Measurements from ENCODE around the gene CBLN3. TPM values are rescaled to one million over a fixed set of nuclear protein-coding genes. Genes with fewer than 3 reads are reported as not detected.

CBLN3 gene
- total and polyA plus RNA-seq, 9 of the 15 experiments (the other 6 are each of a cell fraction or from before 2014, with no cell fraction given): 0.05 to 0.59 (median 0.26) TPM; not detected in 1

DNA sequence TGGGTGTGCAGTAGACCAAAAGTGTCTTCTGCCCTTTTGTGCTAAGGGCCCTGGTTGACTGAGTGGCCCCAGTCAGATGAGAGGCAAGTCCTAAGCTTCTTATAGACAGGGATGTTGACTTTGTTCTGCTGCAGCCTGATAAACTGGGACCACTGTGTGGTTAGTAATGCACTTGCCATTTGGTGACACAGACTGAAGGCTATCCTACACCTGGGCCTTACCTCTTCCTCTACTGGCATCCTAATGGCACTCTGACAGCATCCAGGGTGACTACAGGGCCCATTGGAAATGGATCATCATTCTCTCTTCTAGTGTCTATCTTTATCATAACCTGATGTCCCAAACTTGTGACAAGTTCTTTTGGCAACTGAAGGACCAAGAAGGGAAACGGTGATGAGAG, 9.8 kb upstream of the CBLN3 start:
- peaks cover 23% of the 10 kb centered on the region for H3K79me2 ChIP-seq (ENCODE audit: control insufficient read depth, insufficient read depth, low read length)
- in situ Hi-C loops (cut with MboI): loop anchor here (10.0 kb wide), 2 partner anchors 194 to 384 kb away; partner anchors contain the start of genes CARMIL3 and TINF2
- POLR2A ChIA-PET: interaction anchor here (3.6 kb wide), 1 partner anchor 9 kb away, joined by 43 read pairs; the partner anchor contains the start of genes CBLN3 and KHNYN
- DNase-seq (ENCODE audit: extremely low read depth in 1 of 4, low spot score in 3 of 4) (no peak), FAIRE-seq (no peak), ATAC-seq (no peak)
- no TSS peak for BruUV-seq (replicated peaks)
- H2AFZ ChIP-seq (ENCODE audit: low read depth, low read length): no peak overlapping the region
- intact Hi-C loops (cut with micrococcal nuclease): no loop called here
- H3K27ac ChIP-seq (ENCODE audit: extremely low read depth, low read depth, low read length): no peak overlapping the region
- no peaks in the 10 kb centered on the region for H3K27me3 ChIP-seq (ENCODE audit: control insufficient read depth in 2 of 2, insufficient read depth in 2 of 2, low read length in 2 of 2)
- WGBS (ENCODE audit: insufficient coverage, low coverage, missing lambda C conversion rate): 80% methylated on average over 1 of the region's 1 CpG
- H3K4me3 ChIP-seq: no peak overlapping the region
- no peaks in the 10 kb centered on the region for H3K9me3 ChIP-seq (replicated peaks; ENCODE audit: control insufficient read depth, insufficient read depth, low read depth, low read length)
- CTCF ChIA-PET (ENCODE audit: low intra/inter-chr PET ratio): interaction anchor here (0.5 kb wide), 1 partner anchor 106 kb away, joined by 3 read pairs; no protein-coding TSS in a partner anchor
- no peaks in the 10 kb centered on the region for H4K20me1 ChIP-seq (replicated peaks; ENCODE audit: control insufficient read depth, insufficient read depth, low read length)
- no peak overlapping the region for H3K4me2 ChIP-seq (ENCODE audit: insufficient read depth, low read length)
- H3K36me3 ChIP-seq (ENCODE audit: control insufficient read depth, insufficient read depth, low read length): peaks cover 53% of the 10 kb centered on the region
- no peaks in the 10 kb centered on the region for H3K9me1 ChIP-seq (ENCODE audit: control insufficient read depth, insufficient read depth, low read length)
- peaks cover 0 to 10% of the 10 kb centered on the region in 2 experiments; a peak in 2 of 5 replicates for H3K4me1 ChIP-seq (replicated peaks in 1 of 2; ENCODE audit: control insufficient read depth in 2 of 2, insufficient read depth in 2 of 2, low read length in 2 of 2)
- TF ChIP-seq POLR2AphosphoS5 (IDR thresholded peaks at IDR 0.05; ENCODE audit: control insufficient read depth, insufficient read depth, low read depth, low read length): peak; percentile 5; the same call in 1 of the 2 replicates
- TF ChIP-seq CREB3L1 (IDR thresholded peaks at IDR 0.05; ENCODE audit: borderline replicate concordance, low read depth): no peak
- TF ChIP-seq ZZZ3 (IDR thresholded peaks at IDR 0.05): no peak
- no peak for TF ChIP-seq PTRF (tag; IDR thresholded peaks at IDR 0.05)
- TF ChIP-seq, protein P1, sequence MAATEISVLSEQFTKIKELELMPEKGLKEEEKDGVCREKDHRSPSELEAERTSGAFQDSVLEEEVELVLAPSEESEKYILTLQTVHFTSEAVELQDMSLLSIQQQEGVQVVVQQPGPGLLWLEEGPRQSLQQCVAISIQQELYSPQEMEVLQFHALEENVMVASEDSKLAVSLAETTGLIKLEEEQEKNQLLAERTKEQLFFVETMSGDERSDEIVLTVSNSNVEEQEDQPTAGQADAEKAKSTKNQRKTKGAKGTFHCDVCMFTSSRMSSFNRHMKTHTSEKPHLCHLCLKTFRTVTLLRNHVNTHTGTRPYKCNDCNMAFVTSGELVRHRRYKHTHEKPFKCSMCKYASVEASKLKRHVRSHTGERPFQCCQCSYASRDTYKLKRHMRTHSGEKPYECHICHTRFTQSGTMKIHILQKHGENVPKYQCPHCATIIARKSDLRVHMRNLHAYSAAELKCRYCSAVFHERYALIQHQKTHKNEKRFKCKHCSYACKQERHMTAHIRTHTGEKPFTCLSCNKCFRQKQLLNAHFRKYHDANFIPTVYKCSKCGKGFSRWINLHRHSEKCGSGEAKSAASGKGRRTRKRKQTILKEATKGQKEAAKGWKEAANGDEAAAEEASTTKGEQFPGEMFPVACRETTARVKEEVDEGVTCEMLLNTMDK (IDR thresholded peaks at IDR 0.05; ENCODE audit: borderline replicate concordance, insufficient read depth, low read depth, low read length, poor library complexity, severe bottlenecking): no peak
- TF ChIP-seq, protein P2, sequence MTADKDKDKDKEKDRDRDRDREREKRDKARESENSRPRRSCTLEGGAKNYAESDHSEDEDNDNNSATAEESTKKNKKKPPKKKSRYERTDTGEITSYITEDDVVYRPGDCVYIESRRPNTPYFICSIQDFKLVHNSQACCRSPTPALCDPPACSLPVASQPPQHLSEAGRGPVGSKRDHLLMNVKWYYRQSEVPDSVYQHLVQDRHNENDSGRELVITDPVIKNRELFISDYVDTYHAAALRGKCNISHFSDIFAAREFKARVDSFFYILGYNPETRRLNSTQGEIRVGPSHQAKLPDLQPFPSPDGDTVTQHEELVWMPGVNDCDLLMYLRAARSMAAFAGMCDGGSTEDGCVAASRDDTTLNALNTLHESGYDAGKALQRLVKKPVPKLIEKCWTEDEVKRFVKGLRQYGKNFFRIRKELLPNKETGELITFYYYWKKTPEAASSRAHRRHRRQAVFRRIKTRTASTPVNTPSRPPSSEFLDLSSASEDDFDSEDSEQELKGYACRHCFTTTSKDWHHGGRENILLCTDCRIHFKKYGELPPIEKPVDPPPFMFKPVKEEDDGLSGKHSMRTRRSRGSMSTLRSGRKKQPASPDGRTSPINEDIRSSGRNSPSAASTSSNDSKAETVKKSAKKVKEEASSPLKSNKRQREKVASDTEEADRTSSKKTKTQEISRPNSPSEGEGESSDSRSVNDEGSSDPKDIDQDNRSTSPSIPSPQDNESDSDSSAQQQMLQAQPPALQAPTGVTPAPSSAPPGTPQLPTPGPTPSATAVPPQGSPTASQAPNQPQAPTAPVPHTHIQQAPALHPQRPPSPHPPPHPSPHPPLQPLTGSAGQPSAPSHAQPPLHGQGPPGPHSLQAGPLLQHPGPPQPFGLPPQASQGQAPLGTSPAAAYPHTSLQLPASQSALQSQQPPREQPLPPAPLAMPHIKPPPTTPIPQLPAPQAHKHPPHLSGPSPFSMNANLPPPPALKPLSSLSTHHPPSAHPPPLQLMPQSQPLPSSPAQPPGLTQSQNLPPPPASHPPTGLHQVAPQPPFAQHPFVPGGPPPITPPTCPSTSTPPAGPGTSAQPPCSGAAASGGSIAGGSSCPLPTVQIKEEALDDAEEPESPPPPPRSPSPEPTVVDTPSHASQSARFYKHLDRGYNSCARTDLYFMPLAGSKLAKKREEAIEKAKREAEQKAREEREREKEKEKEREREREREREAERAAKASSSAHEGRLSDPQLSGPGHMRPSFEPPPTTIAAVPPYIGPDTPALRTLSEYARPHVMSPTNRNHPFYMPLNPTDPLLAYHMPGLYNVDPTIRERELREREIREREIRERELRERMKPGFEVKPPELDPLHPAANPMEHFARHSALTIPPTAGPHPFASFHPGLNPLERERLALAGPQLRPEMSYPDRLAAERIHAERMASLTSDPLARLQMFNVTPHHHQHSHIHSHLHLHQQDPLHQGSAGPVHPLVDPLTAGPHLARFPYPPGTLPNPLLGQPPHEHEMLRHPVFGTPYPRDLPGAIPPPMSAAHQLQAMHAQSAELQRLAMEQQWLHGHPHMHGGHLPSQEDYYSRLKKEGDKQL (CRISPR knock-in tag; IDR thresholded peaks at IDR 0.05; ENCODE audit: borderline replicate concordance): no peak
- H3K9ac ChIP-seq (ENCODE audit: insufficient read depth in 1 of 2, low read depth in 2 of 2, low read length in 2 of 2): no peak overlapping the region
